ENCODE results near the gene YPEL5.

DNA sequence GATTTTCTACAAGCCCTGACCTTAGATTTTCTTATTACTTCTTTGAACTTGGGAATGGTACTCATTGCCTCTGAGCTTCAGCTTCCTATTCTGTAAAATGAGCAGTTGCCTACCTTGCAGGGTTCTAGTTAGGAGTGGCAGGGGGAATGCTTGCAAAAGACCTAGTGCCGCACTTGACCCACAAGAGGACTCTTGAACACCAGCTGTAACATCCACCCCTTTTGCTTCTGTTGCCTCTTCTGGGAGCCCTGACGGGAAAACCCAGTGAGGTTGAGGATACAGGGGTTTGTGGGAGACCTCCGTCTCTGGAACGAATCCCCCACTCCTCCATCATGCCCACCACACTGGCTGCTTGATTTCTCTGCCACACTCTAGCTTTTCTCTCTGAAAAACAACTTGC lies 57.5 kb downstream of the YPEL5 start:
- TF ChIP-seq, protein P1, sequence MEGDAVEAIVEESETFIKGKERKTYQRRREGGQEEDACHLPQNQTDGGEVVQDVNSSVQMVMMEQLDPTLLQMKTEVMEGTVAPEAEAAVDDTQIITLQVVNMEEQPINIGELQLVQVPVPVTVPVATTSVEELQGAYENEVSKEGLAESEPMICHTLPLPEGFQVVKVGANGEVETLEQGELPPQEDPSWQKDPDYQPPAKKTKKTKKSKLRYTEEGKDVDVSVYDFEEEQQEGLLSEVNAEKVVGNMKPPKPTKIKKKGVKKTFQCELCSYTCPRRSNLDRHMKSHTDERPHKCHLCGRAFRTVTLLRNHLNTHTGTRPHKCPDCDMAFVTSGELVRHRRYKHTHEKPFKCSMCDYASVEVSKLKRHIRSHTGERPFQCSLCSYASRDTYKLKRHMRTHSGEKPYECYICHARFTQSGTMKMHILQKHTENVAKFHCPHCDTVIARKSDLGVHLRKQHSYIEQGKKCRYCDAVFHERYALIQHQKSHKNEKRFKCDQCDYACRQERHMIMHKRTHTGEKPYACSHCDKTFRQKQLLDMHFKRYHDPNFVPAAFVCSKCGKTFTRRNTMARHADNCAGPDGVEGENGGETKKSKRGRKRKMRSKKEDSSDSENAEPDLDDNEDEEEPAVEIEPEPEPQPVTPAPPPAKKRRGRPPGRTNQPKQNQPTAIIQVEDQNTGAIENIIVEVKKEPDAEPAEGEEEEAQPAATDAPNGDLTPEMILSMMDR (IDR thresholded peaks at IDR 0.05) = no peak
- no peak for TF ChIP-seq EZH2phosphoT487 (IDR thresholded peaks at IDR 0.05)

All from neural progenitor cell (in vitro differentiated cells).